ENCODE results near the gene RLF.

Gene RLF

DNA sequence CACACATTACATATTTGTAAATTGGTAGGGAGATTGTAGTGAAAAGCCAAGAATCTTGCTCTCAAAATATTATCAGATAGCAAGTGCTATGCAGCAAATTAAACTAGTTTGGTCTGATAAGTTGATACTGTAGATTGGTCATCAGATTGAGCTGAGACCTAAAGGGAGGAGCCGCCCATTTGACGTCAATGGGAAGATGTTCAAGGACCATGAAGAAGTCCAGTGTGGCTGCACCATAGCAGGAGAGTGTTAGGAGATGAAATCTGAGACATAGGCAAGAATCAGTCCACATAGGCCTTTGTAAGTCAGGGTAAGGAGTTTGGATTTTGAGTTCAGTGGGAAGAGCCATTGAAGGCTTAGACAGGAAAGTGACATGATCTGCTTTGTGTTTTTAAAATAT, 113.1 kb downstream of the RLF start:
- DNase-seq, result no peak

DNA sequence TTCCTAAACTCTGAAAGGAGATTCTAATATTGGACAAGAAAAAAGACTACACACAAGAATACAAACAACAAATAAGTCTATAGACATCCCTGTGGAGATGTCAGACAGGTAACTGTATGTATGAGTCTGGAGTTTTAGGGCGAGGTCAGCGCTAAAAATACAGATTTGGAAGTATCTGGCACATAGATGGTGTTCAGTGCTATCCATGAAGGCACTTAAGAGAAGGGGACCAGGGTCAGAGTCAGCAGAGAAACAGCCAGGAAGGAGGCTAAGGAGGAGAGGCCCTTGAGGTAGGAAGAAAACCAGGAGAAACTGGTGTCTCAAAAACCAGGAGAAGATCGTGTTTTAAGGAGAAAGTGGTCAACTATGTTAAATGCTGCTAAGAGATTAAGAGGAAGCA, 114.9 kb downstream of the RLF start:
- no peak for DNase-seq

DNA sequence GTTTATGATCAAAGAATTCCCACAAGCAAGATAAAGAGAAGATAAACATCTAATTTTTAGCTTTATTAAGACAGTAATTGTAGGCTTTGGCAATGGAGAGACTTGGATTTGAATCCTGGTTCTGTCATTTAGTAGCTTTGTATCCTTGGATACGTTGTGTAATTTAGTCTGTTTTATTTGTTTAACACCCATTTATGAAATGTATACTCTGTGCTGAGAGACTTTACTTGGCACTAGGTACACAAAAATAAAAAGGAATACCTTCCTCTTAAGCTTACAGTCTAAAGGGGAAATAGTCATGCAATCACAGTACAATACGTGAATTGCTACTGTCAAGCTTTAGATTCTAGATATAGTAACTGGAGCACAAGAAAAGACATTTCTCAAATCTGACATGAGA, 120.7 kb downstream of the RLF start:
- DNase-seq, result no peak

Data from stimulated activated CD4-positive, alpha-beta T cell treated with anti-CD3 and anti-CD28 coated beads, Interleukin-12 subunit alpha, Interleukin-12 subunit beta, amount 100 ng/mL, for 4 hours (primary cell).